Uterus (tissue), 4 donors: ENCODE results near the gene TLK1. TPM values are rescaled to one million over a fixed set of nuclear protein-coding genes. Genes with fewer than 3 reads are reported as not detected.

ENCODE experiments used
- DNase-seq, 2 donors: peaks; one replicate each; pipeline ENCODE4 v3.0.0-alpha.2; 2019 to 2020
- H3K27ac ChIP-seq, 2 donors: fragments of 200-600 bp; sonication (generic); 1 replicate in 1 of 2; 2 replicates in 1 of 2; pipeline ENCODE4 v1.5.1; 2016 to 2018
- H3K27me3 ChIP-seq, 2 donors: fragments of 200-600 bp; sonication (generic); one replicate each; pipeline ENCODE4 v1.5.1; 2018 to 2019; ENCODE audit warnings: control low read depth in 1 of 2
- H3K36me3 ChIP-seq, 2 donors: fragments of 200-600 bp; sonication (generic); one replicate each; pipeline ENCODE4 v1.5.1; 2019; ENCODE audit warnings: control low read depth in 1 of 2
- H3K4me1 ChIP-seq, 2 donors: fragments of 200-600 bp; sonication (generic); one replicate each; pipeline ENCODE4 v1.5.1; 2018 to 2019; ENCODE audit warnings: control low read depth in 1 of 2
- H3K4me3 ChIP-seq, 2 donors: fragments of 200-600 bp; sonication (generic); 1 replicate in 1 of 2; 2 replicates in 1 of 2; pipeline ENCODE4 v1.5.1; 2018 to 2019; ENCODE audit warnings: mild to moderate bottlenecking in 1 of 2
- H3K9me3 ChIP-seq, 2 donors: fragments of 200-600 bp; sonication (generic); one replicate each; pipeline ENCODE4 v1.5.1; 2019; ENCODE audit warnings: control low read depth in 1 of 2
- POLR2A ChIP-seq, 2 donors: fragments of 450-650 bp; IDR thresholded peaks; one replicate each; pipeline ENCODE4 v1.6.1; 2016; ENCODE audit warnings: antibody characterized with exemption in 2 of 2, mild to moderate bottlenecking in 1 of 2, moderate library complexity in 1 of 2
- intact Hi-C: fragments of 100-400 bp; cut with DNase I; formaldehyde crosslinking; loops from one replicate; pipeline ENCODE4 v1.15.1; 2023; ENCODE audit warnings: low total_unique reads
- total RNA-seq, 4 donors: library from RNA; depleted of rRNA in 3 of 4; stranded (reverse); fragments of >200 nt in 3 of 4; gene quantifications; one replicate each; pipeline versions ENCODE4 v1.1.0 to v1.2.4, GENCODE V29; 2014 to 2023
- TF ChIP-seq, protein P1 (sequence below), 4 experiments: fragments of 200-600 bp in 2 of 4; fragments of 450-650 bp in 2 of 4; sonication (generic) in 2 of 4; IDR thresholded peaks; one replicate each; pipeline ENCODE4 v1.5.1; 2016 to 2019; ENCODE audit warnings: antibody characterized with exemption in 4 of 4, mild to moderate bottlenecking in 2 of 4, moderate library complexity in 1 of 4
- donor health status: DM: yes; HTN: yes; CAD: no.

The TLK1 gene
- total RNA-seq, 4 donors from 2014 or later = 24.4 to 77.3 (median 36.1) TPM

- Histone ChIP-seq H3K36me3 (no peaks in the 10 kb centered on the region), H3K4me1 (no peaks in the 10 kb centered on the region), H3K27me3 (no peaks in the 10 kb centered on the region), H3K4me3 (no peak overlapping the region), H3K27ac (no peak overlapping the region), H3K9me3 (no peaks in the 10 kb centered on the region)
- intact Hi-C loops = no loop called here
- TF ChIP-seq POLR2A (IDR thresholded peaks at IDR 0.05) = no peak
- no peak for DNase-seq
These were observed 114.6 kb downstream of the TLK1 start for GRCh38 chr2:171046048-171046560.

- TF ChIP-seq, protein P1, sequence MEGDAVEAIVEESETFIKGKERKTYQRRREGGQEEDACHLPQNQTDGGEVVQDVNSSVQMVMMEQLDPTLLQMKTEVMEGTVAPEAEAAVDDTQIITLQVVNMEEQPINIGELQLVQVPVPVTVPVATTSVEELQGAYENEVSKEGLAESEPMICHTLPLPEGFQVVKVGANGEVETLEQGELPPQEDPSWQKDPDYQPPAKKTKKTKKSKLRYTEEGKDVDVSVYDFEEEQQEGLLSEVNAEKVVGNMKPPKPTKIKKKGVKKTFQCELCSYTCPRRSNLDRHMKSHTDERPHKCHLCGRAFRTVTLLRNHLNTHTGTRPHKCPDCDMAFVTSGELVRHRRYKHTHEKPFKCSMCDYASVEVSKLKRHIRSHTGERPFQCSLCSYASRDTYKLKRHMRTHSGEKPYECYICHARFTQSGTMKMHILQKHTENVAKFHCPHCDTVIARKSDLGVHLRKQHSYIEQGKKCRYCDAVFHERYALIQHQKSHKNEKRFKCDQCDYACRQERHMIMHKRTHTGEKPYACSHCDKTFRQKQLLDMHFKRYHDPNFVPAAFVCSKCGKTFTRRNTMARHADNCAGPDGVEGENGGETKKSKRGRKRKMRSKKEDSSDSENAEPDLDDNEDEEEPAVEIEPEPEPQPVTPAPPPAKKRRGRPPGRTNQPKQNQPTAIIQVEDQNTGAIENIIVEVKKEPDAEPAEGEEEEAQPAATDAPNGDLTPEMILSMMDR (IDR thresholded peaks at IDR 0.05) = no peak
- no peak for TF ChIP-seq POLR2A (IDR thresholded peaks at IDR 0.05)
- no peaks in the 10 kb centered on the region for H3K27me3 ChIP-seq
- no peaks in the 10 kb centered on the region for H3K36me3 ChIP-seq
- H3K9me3 ChIP-seq = no peaks in the 10 kb centered on the region
- H3K4me1 ChIP-seq = no peaks in the 10 kb centered on the region
- H3K4me3 ChIP-seq = no peak overlapping the region
- DNase-seq = no peak
- no peak overlapping the region for H3K27ac ChIP-seq
- intact Hi-C loops = no loop called here
These were observed 116.3 kb downstream of the TLK1 start for GRCh38 chr2:171044416-171044815.

DNA sequence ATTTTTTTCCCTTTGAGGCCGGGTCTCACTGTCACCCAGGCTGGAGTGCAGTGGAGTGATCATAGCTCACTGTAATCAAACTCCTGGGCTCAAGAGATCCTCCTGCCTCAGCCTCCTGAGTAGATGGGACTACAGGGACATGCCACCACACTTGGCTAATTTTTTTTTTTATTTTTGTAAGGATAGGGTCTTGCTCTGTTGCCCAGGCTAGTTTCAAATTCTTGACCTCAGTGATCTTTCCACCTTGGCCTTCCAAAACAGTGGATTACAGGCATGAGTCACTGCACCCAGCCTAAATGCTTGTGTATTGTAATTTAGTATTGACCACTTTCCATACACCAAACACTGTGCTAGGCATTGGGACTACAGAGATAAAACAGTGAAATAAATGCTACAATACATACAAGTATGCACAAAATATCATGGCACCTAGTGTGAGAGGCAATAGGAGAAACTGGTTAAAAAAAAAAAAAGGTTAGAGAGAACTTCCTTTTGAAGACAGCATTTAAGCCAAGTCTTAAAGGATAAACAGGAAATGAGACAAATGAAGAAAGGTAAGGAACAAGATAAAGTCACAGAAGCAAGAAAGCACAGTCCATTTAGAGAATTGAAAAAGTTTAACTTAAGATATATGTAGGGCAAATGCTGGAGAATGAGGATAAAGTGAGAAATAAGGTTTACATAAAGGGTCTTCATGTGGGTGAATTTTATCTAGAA lies 118.3 kb downstream of the TLK1 start:
- Histone ChIP-seq H3K36me3 (no peaks in the 10 kb centered on the region), H3K27me3 (no peaks in the 10 kb centered on the region), H3K4me3 (no peak overlapping the region), H3K9me3 (no peaks in the 10 kb centered on the region), H3K27ac (no peak overlapping the region), H3K4me1 (no peaks in the 10 kb centered on the region)
- DNase-seq = no peak
- intact Hi-C loops = no loop called here
- TF ChIP-seq POLR2A (IDR thresholded peaks at IDR 0.05) = no peak
- TF ChIP-seq, protein P1 (IDR thresholded peaks at IDR 0.05) = no peak

DNA sequence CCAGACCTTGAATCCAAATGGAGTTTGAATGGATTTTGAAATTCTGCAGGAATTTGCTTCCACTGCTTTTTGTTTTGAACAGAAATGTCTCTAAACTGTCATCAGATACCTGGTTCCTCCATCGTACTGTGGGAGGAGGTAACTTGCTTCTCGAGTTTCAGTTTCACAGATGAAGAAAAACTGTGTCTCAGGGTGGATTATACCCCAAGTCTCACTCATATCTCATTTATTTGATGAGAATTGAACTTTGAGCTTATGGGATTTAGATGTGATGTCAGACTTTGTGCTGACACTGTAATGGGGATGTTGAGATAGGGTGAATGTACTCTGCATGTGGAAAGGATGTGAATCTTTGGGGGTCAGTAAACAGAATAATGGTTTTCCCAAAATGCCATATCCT lies 124.2 kb downstream of the TLK1 start:
- no peak overlapping the region for H3K4me3 ChIP-seq
- TF ChIP-seq POLR2A (IDR thresholded peaks at IDR 0.05) = no peak
- TF ChIP-seq, protein P1 (IDR thresholded peaks at IDR 0.05) = no peak
- no peak for DNase-seq
- no peaks in the 10 kb centered on the region for H3K9me3 ChIP-seq
- H3K27me3 ChIP-seq = no peaks in the 10 kb centered on the region
- no peaks in the 10 kb centered on the region for H3K4me1 ChIP-seq
- no peak overlapping the region for H3K27ac ChIP-seq
- no peaks in the 10 kb centered on the region for H3K36me3 ChIP-seq
- intact Hi-C loops = no loop called here

GRCh38 chr2:171034315-171034714 lies 126.4 kb downstream of the TLK1 start:
- H3K27ac ChIP-seq = no peak overlapping the region
- H3K4me1 ChIP-seq = no peaks in the 10 kb centered on the region
- no peaks in the 10 kb centered on the region for H3K36me3 ChIP-seq
- no peak overlapping the region for H3K4me3 ChIP-seq
- no peaks in the 10 kb centered on the region for H3K27me3 ChIP-seq
- H3K9me3 ChIP-seq = no peaks in the 10 kb centered on the region
- DNase-seq = no peak
- TF ChIP-seq, protein P1 (IDR thresholded peaks at IDR 0.05) = no peak
- no peak for TF ChIP-seq POLR2A (IDR thresholded peaks at IDR 0.05)
- intact Hi-C loops = no loop called here
